ENCODE data around the gene MSI1.

Gene MSI1

GRCh38 chr12:120317224-120318105 lies 51.5 kb downstream of the MSI1 start:
- DNase-seq: peak; percentile 87

- DNase-seq: no peak
Measured at GRCh38 chr12:120316798-120317223, 52.2 kb downstream of the MSI1 start.

GRCh38 chr12:120314220-120314619 lies 54.7 kb downstream of the MSI1 start:
- no peak for DNase-seq

GRCh38 chr12:120301962-120302815 lies 66.8 kb downstream of the MSI1 start, which contains the start of gene SIRT4:
Gene SIRT4, plus strand, starts transcription at chr12:120302321. Its CDS starts 1,241 bp downstream, at chr12:120303562.
- no peak for DNase-seq

GRCh38 chr12:120292661-120293531 lies 76.1 kb downstream of the MSI1 start, which contains the start of gene RNU4-1:
Gene RNU4-1, minus strand, starts transcription at chr12:120293237.
- DNase-seq: no peak

- DNase-seq: no peak
Measured at GRCh38 chr12:120292411-120292660, 76.6 kb downstream of the MSI1 start.

Data from cortex of kidney (tissue), 1 donor.